Esophagus muscularis mucosa (tissue), 4 donors: ENCODE measurements around the gene KCNJ6. TPM values are rescaled to one million over a fixed set of nuclear protein-coding genes. Genes with fewer than 3 reads are reported as not detected.

Experiments
- DNase-seq: peaks from one replicate; pipeline ENCODE4 v3.0.0-alpha.2; 2017; ENCODE audit errors: extremely low spot score
- H3K27ac ChIP-seq, 4 donors: fragments of 200-600 bp; sonication (generic); replicated peaks in 1 of 4; 1 replicate in 3 of 4; 2 replicates in 1 of 4; pipeline ENCODE4 v1.5.1; 2016 to 2019; ENCODE audit warnings: mild to moderate bottlenecking in 1 of 4
- H3K27me3 ChIP-seq, 4 donors: fragments of 200-600 bp; sonication (generic); one replicate each; pipeline versions ENCODE4 v1.5.1 to v1.6.0; 2016 to 2019
- H3K36me3 ChIP-seq, 4 donors: fragments of 200-600 bp; sonication (generic); one replicate each; pipeline ENCODE4 v1.5.1; 2016 to 2019
- H3K4me1 ChIP-seq, 4 donors: fragments of 200-600 bp; sonication (generic); one replicate each; pipeline ENCODE4 v1.5.1; 2016 to 2019
- H3K4me3 ChIP-seq, 4 donors: fragments of 200-600 bp; sonication (generic); 1 replicate in 2 of 4; 2 replicates in 2 of 4; pipeline ENCODE4 v1.5.1; 2016 to 2019; ENCODE audit warnings: mild to moderate bottlenecking in 4 of 4, moderate library complexity in 1 of 4
- H3K9me3 ChIP-seq, 4 donors: fragments of 200-600 bp; sonication (generic); 1 replicate in 3 of 4; 2 replicates in 1 of 4; pipeline ENCODE4 v1.5.1; 2016 to 2019
- EP300 ChIP-seq: sonication (generic); formaldehyde crosslinking; IDR thresholded peaks from one replicate; pipeline ENCODE4 v1.6.1; 2017; ENCODE audit warnings: antibody characterized with exemption
- POLR2A ChIP-seq: fragments of 450-650 bp; IDR thresholded peaks from one replicate; pipeline ENCODE4 v1.6.1; 2017; ENCODE audit warnings: antibody characterized with exemption, moderate library complexity, mild to moderate bottlenecking, low read depth
- POLR2AphosphoS5 ChIP-seq, 2 donors: sonication (generic); formaldehyde crosslinking; IDR thresholded peaks; one replicate each; pipeline ENCODE4 v1.6.1; 2017; ENCODE audit warnings: antibody characterized with exemption in 2 of 2
- WGBS: methylation state at CpG from one replicate; pipeline ENCODE4 v1.1.5; 2018; 5-methylcytosine and 5-hydroxymethylcytosine counted together
- intact Hi-C: fragments of 100-400 bp; cut with DNase I; formaldehyde crosslinking; loops from one replicate; pipeline ENCODE4 v1.15.1; 2023
- total RNA-seq, 4 donors: library from RNA; depleted of rRNA; stranded (reverse); fragments of >200 nt; gene quantifications; one replicate each; pipeline versions ENCODE4 v1.1.0 to v1.2.1, GENCODE V29; 2016
- TF ChIP-seq, protein P1 (sequence below), 3 experiments: fragments of 200-600 bp in 2 of 3; fragments of 450-650 bp in 1 of 3; sonication (generic) in 2 of 3; IDR thresholded peaks; one replicate each; pipeline ENCODE4 v1.5.1; 2017 to 2019; ENCODE audit warnings: antibody characterized with exemption in 3 of 3, mild to moderate bottlenecking in 2 of 3, moderate library complexity in 1 of 3

The KCNJ6 gene
- total RNA-seq, 4 donors from 2014 or later, result under 0.01 TPM; not detected in 2

GRCh38 chr21:37607081-37607480, 309.2 kb downstream of the KCNJ6 start:
- Histone ChIP-seq H3K4me3 (no peak overlapping the region), H3K27ac (no peak overlapping the region), H3K9me3 (peaks cover 0 to 3% (median 0%) of the 10 kb centered on the region in 4 donors), H3K4me1 (no peaks in the 10 kb centered on the region), H3K27me3 (no peaks in the 10 kb centered on the region), H3K36me3 (no peaks in the 10 kb centered on the region)
- no peak for DNase-seq
- intact Hi-C loops, result no loop called here
- TF ChIP-seq EP300 (no peak), POLR2AphosphoS5 (IDR thresholded peaks at IDR 0.05) (no peak), POLR2A (no peak)
- TF ChIP-seq, protein P1, sequence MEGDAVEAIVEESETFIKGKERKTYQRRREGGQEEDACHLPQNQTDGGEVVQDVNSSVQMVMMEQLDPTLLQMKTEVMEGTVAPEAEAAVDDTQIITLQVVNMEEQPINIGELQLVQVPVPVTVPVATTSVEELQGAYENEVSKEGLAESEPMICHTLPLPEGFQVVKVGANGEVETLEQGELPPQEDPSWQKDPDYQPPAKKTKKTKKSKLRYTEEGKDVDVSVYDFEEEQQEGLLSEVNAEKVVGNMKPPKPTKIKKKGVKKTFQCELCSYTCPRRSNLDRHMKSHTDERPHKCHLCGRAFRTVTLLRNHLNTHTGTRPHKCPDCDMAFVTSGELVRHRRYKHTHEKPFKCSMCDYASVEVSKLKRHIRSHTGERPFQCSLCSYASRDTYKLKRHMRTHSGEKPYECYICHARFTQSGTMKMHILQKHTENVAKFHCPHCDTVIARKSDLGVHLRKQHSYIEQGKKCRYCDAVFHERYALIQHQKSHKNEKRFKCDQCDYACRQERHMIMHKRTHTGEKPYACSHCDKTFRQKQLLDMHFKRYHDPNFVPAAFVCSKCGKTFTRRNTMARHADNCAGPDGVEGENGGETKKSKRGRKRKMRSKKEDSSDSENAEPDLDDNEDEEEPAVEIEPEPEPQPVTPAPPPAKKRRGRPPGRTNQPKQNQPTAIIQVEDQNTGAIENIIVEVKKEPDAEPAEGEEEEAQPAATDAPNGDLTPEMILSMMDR (IDR thresholded peaks at IDR 0.05), result no peak
- 56% methylated on average over 4 of the region's 4 CpGs for WGBS

GRCh38 chr21:37606549-37606948, 309.7 kb downstream of the KCNJ6 start:
- DNase-seq, result no peak
- Histone ChIP-seq H3K27me3 (no peaks in the 10 kb centered on the region), H3K4me3 (no peak overlapping the region), H3K27ac (no peak overlapping the region), H3K36me3 (no peaks in the 10 kb centered on the region), H3K9me3 (no peaks in the 10 kb centered on the region), H3K4me1 (no peaks in the 10 kb centered on the region)
- intact Hi-C loops, result no loop called here
- WGBS, result 76% methylated on average over 10 of the region's 10 CpGs
- TF ChIP-seq POLR2A, result no peak
- TF ChIP-seq, protein P1 (IDR thresholded peaks at IDR 0.05), result no peak
- no peak for TF ChIP-seq POLR2AphosphoS5 (IDR thresholded peaks at IDR 0.05)
- no peak for TF ChIP-seq EP300

DNA sequence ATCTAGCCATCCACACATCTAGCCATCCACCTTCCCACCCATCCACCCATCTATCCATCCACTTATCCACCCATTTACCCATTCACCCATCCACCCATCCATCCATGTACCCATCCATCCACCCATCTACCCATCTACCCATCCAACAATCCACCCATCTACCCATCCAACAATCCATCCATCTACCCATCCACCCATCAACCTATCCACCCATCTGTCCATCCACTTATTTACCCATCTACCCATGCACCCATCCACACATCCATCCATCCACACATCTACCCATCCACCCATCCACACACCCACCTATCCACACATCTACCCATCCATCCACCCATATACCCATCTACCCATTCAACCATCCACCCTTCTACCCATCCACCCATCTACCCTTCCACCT, 311.3 kb downstream of the KCNJ6 start:
- H3K4me3 ChIP-seq, result no peak overlapping the region
- no peak overlapping the region for H3K27ac ChIP-seq
- H3K4me1 ChIP-seq, result no peaks in the 10 kb centered on the region
- H3K36me3 ChIP-seq, result no peaks in the 10 kb centered on the region
- no peak for DNase-seq
- no peaks in the 10 kb centered on the region for H3K9me3 ChIP-seq
- intact Hi-C loops, result no loop called here
- TF ChIP-seq POLR2AphosphoS5 (IDR thresholded peaks at IDR 0.05), result no peak
- TF ChIP-seq POLR2A, result no peak
- no peak for TF ChIP-seq EP300
- TF ChIP-seq, protein P1 (IDR thresholded peaks at IDR 0.05), result no peak
- no peaks in the 10 kb centered on the region for H3K27me3 ChIP-seq

GRCh38 chr21:37603129-37603528, 313.1 kb downstream of the KCNJ6 start:
- no peaks in the 10 kb centered on the region for H3K9me3 ChIP-seq
- H3K4me3 ChIP-seq, result no peak overlapping the region
- 79% methylated on average over 2 of the region's 2 CpGs for WGBS
- intact Hi-C loops, result no loop called here
- TF ChIP-seq EP300 (no peak), POLR2AphosphoS5 (IDR thresholded peaks at IDR 0.05) (no peak), POLR2A (no peak)
- TF ChIP-seq, protein P1 (IDR thresholded peaks at IDR 0.05), result no peak
- H3K4me1 ChIP-seq, result no peaks in the 10 kb centered on the region
- DNase-seq, result no peak
- H3K27me3 ChIP-seq, result no peaks in the 10 kb centered on the region
- no peaks in the 10 kb centered on the region for H3K36me3 ChIP-seq
- no peak overlapping the region for H3K27ac ChIP-seq

GRCh38 chr21:37601915-37602314, 314.3 kb downstream of the KCNJ6 start:
- H3K9me3 ChIP-seq, result no peaks in the 10 kb centered on the region
- no peaks in the 10 kb centered on the region for H3K27me3 ChIP-seq
- H3K36me3 ChIP-seq, result no peaks in the 10 kb centered on the region
- no peak overlapping the region for H3K4me3 ChIP-seq
- H3K4me1 ChIP-seq, result no peaks in the 10 kb centered on the region
- WGBS, result 91% methylated on average over 5 of the region's 5 CpGs
- no peak overlapping the region for H3K27ac ChIP-seq
- TF ChIP-seq, protein P1 (IDR thresholded peaks at IDR 0.05), result no peak
- TF ChIP-seq EP300, result no peak
- TF ChIP-seq POLR2AphosphoS5 (IDR thresholded peaks at IDR 0.05), result no peak
- TF ChIP-seq POLR2A, result no peak
- intact Hi-C loops, result no loop called here
- no peak for DNase-seq
